NCI-H187 treated with DMSO at 0.1 percent for 48 hours (cell line): Measurements from ENCODE around the gene SMARCA2.
A peak's percentile ranks its signal among the peaks of the same experiment; 100 is the strongest.

Experiments used
- DNase-seq: peaks from one replicate; lab custom pipeline; 2025; lab: John Stamatoyannopoulos, UW

The SMARCA2 gene

DNA sequence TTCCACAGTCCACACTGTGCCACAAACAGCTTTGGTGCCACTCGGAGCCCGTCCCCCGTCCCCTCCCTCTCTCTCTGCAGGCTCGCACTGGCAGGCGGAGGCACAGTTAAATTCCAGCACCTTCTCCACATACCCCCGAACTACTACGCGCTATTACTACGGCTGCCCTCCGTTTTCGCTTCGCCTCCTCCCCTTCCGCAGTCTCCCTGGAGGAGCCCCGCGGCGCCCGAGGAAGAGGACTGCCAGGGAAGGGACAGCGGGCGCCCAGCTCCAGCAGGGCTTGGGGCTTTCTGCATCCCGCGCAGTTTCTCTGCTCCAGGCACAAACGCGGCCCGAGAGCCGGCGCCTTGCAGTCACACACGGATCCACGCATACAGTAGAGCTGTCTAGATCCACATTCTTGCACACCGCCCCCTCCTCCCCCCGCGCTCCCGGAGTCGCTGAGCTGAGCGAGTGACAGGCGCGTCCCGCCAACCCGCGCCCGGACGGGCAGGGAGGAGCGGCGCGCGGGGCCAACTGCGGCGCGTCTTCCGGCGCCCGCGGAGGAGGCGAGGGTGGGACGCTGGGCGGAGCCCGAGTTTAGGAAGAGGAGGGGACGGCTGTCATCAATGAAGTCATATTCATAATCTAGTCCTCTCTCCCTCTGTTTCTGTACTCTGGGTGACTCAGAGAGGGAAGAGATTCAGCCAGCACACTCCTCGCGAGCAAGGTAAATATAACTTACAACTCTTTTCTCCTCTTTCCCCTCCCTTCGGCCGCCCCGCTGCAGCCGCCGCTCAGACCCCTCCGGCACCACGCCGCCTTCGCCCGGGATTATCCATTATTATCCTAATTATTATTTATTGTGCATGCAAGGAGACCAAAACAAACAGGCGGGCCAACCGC, at the start of gene SMARCA2:
TSS of gene SMARCA2 (plus strand) at position 652 of the 885 bp plus-strand sequence. CDS start 13,676 bp downstream, outside the sequence.
- peak; percentile 93 for DNase-seq

DNA sequence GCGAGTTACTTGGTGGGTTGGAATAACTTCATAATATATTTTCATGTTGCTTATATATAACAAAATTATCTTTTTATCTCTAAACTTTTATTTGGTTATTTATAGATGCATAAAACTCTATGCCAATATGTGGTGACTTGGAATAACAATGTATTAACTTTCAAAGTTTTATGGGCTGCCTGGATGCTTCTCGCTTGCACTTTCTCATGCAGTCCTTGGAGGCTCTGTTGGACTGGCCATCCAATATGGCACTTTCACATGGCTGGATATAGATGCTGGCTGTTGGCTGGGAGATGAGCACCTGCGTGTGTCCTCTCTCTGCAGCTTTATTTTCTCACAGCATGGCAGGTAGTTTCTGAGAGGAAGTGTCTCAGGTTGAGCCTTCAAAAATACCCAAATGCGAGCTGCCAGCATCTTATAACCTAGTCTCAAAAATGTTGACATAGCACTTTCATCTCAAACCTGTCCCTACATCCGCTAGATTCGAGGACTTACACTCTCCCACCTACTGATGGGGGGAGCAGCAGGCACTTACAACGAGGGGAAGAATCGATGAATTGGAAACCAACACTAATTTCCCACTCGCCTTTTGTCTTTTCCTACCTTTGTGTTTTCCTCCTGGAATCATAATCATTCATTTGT, 48.3 kb upstream of the SMARCA2 start:
- DNase-seq: no peak

DNA sequence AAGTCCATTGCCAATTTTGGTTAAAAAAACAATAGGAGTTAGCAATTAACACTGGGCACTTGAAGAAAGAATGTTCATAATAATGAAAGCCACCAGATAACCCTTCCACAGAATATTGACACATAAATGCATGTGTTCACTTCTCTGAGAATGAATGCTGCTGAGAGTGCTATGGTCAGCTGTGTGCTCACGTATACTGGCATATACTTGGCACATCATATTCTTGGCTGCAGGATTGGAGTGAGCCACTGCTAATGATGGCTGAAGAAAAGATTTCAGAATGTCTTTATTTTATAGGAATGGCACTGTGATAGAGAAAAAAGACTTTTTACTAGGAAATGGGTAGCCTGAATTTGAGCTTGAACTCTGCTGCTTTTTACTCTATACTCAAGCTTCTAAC, 46.0 kb upstream of the SMARCA2 start:
- no peak for DNase-seq

DNA sequence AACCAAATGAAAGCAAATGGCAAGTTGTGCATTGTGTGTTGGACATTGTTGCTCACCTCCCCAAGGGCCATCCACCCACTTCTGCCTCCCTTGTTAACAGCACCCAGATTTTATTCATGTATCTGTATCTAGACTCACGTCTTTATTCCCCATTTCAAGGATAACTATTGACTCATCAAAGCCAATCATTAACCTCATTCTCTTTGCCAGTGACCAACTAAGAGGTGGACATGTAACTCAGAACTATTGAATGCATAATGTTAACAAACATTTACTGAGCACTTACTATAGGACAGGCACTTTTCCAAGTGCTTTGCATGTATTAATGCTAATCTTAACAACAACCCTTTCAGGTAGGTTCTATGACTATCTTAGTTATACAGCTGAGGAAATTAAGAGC, 45.2 kb upstream of the SMARCA2 start:
- no peak for DNase-seq

DNA sequence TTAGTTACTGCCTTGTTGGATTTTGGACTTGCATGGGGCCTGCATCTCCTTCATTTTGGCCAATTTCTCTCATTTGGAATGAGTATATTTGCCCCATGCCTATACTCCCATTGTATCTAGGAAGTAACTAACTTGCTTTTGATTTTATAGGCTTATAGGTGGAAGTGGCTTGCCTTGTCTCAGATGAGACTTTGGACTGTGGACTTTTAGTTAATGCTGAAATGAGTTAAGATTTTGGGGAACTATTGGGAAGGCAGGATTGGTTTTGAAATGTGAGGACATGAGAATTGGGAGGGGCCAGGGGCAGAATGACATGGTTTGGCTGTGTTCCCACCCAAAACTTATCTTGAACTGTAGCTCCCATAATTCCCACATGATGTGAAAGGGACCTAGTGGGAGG, 42.5 kb upstream of the SMARCA2 start:
- DNase-seq: no peak

DNA sequence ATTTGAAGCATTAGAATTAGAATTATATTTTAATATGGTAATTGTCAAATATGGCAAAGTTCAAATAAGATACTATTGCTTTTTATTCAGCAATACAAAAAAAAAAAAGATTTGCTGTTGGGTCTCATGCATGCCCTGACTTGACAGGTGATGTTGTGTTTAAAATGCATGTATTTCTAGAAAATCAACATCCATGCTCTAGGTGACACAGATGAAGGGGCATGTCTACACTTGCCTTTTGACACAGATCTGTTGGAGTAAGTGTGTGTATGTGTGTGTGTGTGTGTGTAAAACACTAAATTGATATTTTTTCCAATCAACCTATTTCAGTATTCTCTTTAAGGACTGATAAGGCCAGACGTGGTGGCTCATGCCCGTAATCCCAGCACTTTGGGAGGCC, 38.1 kb upstream of the SMARCA2 start:
- no peak for DNase-seq

DNA sequence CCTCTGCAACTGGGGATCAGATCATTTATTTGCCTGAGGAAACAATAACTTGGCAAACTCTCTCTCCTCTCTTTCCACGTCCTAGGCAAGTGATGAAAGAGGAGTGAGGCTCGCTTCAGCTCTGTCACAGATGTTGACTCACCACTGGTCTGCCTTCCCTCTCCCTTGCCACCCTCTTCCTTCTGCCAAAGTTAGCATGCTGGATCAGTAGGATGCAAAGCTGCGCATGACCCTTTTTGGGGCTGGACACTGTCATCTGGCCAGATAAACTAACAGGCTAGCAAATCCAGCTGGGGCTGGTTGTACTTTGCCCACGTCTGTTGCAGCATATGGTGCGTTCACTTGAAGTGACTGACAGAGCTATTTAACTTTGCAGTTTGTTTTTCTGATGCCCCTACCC, 36.2 kb upstream of the SMARCA2 start:
- no peak for DNase-seq

DNA sequence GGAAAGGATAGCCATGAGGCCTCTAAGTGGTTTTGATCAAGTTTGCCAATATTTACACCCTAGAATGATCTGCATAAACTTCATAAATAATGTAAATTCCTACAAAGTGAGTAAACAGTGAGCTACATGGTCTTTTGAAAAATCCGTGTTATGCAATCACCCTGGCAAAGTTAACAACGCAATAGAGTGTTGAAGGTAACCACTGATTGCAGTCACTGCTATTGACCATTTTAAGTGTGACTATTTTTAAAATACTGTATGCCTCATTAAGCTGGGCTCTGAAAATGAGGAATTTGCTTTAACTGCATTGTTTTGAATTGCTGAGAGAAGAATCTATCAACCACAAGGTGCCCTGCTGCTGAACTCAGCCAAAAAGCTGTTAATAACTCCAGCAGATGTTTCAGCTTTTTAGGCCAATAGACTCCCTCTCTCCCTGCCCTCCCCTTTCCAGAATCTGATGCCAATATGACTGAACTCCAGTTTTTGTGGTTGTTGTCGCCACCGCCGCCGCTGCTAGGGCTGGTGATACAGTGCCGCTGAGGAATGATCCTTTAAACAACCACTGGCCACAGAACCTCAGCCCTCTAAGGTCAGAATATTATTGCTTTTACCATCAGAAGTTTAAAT, 35.3 kb upstream of the SMARCA2 start:
- no peak for DNase-seq

DNA sequence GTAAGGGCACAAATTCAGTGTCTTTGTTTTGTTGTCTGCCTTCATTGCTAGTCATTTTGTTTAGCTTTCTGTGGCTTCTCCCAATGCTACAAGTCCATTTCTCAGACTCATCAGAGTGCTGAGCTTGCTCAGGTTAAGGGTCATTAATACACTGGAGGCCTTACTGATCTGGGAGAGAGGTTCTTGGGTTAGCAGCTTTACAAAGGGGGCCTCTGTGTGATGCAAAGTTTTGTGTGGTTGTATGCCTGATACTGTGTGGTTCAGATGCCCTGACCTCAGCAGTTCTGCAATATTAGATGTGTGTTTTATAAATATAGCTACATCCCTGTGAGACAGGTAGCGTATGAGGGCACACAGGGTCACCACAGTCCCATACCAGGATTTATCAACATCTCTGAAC, 34.8 kb upstream of the SMARCA2 start:
- no peak for DNase-seq

DNA sequence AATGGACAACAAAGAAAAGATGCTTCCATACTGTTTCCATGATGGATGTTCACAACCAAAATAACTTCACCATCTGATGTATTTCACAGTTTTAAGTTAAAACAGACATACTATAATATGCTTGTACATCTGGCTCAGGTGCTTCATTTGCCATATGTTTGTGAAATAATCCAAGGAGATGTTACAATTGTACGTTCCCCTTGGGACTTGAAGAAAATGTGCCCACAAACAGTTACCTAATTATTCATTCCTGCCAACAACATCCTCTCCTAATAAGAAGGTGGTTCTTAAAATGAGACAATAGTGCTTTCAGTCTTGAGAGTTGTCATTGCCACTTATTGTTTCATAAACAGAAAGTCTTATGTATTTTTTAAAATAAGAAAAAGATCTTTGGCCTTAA, 33.1 kb upstream of the SMARCA2 start:
- no peak for DNase-seq

DNA sequence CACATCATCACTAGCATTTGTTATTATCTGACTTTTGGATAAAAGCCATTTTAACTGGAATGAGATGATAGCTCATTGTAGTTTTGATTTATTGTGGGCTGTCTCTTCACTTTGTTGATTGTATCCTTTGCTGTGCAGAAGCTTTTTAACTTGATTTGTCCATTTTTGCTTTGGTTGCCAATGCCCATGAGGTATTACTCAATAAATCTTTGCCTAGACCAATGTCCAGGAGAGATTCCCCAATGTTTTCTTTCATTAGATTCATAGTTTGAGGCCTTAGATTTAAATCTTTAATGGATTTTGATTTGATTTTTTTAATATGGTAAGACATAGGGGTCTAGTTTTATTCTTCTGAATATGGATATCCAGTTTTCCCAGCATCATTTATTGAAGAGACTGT, 28.8 kb upstream of the SMARCA2 start:
- DNase-seq: no peak

DNA sequence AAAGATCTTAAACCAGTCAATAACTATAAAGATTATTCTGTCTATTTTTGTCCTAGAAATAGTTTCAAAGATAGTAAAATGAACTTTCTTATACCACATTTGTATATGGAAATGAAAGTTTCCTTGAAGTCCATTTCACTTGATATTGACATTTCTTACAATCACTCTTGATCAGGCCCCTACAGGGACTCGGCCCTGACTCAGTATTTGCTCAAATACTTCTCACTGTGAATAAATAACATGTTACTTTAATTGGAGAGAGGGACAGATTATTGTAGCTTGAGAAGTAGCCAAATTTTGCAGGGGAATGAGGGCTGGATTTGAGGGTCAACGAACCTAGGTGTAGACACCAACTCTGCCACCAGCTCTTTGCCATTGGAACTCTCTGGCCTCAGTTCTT, 25.6 kb upstream of the SMARCA2 start:
- no peak for DNase-seq

DNA sequence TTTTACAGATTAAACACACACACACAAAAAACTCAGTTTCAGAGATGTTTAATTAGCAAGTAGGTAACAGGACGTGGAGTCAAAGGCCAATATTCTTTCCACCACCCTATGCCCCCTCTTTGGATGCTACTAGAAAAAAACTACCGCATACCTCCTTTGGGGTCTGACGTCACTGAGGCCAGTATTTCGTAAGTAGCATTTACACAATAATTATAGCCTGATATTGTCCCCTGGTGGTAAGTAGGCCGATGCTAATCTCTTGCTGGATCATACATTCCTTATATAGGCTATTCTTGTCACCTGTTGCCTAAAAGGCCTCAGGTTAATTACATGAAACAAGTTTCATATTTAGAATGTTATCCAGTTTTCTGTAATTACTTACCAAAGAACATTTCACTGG, 21.0 kb upstream of the SMARCA2 start:
- DNase-seq: no peak

DNA sequence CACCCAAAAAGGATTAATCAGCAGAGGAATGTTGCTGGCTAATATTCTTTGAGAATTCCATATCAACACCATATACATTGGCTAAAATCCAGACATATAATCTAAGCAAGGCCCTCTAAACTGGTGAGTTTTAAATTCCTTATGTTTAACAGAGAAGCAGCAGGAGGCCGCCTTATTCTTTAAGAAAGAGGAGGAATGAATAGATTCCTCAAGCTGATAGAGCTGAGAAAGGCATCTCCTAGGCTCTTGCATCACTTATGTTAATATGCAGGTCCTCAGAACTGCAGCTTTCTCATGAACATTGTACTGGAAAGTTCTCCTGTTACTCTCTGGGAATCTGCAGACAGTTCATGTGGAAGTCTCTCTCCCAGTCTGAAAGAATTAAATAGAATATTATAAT, 20.1 kb upstream of the SMARCA2 start:
- DNase-seq: no peak

DNA sequence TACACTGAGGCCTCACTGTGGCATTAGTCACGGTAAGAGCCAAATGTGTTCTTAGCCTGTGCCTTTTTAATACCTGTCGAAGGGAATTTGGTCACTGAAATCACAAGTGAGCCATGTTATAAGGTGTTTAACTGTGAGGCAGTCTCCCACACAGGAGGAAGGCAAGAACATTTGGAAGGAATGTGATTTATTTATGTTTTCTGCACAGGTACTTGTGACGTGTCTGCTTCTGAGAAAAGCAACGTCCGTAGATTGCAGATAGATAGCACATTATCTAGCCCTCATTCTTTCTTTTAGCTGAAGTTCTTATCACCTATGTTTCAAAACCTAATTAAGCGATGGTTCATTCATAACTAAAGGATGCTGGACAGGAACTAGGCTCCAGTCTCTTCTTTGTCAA, 19.0 kb upstream of the SMARCA2 start:
- no peak for DNase-seq

DNA sequence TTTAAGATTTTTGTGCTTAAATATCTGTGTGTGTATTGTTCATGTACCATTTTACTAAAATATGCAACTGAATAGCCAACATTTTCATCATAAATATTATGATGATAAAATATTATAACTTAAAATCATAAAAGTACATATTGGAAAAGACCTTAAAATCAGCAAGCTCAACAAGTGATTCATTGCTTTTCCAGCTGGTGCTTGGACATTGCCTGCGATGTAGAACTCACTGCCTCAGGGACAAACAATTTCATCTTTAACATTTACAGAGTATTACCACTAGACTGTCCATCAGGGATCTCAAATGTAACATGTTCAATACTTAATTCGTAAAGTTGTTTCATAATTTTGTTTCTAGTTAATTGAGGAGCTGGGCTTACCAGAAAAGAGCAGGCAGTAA, 17.5 kb upstream of the SMARCA2 start:
- DNase-seq: no peak

DNA sequence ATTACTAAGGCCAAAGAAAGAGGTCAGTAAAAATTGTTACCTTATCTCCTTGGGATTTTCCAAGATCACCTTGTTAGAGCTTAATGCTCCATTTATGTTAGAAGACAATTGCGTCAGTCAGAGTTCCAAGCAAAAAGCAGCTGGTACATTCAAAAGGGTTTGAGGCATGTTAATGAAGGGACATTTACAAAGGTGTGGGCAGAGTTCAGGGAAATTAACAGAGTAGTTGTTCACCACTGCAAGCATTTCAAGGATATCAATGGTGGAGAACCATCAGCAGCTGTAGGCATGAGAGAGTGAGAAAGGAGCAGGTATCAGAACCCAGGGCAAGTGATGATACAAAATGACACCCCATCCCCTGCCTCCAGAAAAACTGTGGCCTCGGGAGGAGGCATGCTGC, 17.0 kb upstream of the SMARCA2 start:
- no peak for DNase-seq

DNA sequence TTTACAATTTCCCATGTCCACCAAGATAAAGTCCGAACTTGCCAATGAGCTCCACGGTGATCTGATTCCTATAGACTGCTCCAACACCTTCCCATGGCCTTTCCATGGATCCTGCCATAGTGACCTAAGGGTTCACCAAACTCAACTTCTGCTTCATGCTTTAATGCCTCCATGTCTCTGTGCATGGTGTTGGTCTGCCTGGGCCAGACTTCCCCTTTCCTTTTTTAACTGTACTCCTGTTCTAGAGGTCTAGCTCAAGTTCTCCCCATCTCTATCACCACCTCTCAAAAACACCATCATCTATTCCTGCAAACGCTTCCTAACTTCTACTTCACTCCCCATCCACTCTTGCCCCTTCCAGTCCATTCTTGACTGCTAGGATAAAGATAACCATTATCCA, 14.8 kb upstream of the SMARCA2 start:
- DNase-seq: no peak

DNA sequence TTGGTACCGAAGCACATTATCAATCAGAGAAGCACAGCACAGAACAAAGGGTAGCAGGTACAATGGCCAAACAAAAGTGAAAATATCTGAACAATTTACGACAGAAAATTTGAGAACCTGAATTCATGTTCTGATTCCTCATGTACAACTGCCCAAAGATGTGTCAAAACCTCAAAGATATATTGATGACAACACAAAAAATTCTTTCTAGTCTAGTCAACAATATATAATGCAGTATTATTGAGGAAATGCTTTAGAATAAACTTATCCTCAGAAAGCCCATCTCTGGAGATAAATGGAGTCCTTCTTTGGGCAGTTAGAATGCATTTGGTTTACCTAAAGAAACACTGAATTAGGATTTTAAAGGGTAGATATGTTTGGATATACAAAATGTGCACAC, 6.8 kb upstream of the SMARCA2 start:
- no peak for DNase-seq

DNA sequence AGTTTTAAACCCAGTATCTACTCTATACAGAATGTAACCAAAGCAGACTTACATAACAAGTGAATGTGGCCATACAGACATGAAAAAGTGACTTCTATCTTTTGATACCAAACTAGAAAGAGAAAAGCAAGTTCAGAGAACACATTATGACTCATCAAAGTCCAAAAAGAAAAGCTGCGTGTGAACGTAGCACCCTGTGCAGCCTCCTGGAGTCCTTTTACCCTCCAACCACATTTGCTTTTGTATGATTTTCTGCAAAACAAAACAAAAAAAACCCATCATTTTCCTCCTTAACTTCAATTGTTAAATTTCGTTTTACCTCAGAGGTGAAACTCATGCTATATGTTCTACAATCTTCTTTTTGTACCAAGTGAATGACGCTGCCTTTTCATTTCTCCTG, 2.8 kb upstream of the SMARCA2 start:
- no peak for DNase-seq

DNA sequence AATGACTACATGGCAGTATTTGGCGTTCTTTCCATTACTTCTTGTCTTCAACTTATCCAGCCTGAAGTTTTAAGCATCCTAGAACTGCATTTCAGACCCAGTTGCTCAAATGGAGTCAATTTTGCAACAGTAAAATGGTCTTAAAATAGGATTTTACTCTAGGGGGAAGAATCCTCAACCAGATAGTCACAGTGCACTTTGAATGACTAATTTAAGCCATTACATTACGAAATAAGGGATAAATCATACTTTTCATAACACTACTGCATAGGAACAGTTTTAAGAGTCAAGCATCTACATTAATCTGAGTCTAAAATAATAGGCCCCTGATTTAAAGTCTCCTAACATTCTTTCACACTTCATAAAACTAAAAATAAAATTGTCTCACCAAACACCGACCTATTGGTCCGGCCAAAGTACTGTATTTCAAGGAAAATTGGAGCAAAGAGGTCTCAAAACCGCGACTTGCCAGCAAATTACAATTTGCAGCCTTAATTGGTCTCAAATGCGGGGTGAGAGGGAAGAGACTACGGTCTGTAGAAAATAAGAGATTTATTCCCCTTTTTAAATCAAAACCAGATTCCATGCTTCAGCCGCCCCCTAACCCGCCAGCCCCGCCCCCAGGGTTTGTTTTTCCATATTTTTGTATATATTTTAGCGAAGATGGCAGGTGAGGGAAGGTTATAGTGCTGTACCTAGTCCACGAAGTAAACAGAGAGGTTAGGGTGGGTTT, 1.2 kb upstream of the SMARCA2 start:
- DNase-seq: no peak

DNA sequence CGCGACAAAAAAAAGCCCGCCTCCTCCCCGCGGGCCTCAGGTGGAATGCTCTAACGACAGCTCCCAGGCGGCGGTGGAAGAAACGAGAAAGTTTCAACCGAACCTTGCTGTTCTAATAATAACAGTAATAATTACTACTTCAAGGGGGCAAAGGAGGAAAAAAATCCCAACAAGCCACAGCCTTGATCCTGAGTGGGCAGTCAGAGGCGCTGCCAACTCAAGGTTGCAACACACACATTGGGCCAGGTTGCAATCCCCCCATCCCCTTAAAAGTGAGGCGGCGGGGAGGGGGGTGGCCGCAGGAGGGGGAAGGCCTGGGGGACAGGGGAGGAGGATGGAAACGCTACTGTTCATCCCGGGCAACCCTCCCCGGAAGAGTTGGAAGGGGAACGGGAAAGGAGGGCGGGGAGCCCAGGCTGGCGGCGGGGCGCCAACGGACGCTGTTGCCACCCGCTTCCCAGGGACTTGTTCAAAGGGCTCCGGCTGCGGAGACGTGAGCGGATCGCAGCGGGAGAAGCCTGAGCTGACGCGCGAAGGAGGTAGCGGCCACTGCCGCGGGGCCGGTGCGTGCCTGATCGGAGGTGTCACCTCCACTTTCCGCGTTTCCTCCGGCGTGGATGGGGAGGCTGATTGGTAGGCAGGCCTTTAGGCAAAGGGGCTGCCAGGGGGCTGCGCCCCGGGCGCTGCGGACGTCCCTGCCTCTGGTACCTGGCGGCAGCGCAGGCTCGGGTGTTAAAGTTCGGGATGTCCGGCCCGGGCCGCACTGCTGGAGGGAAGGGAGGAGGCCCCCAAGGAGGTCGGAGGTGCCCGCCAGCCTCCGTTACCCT, 647 bp downstream of the SMARCA2 start:
- DNase-seq: no peak
